GM15510 (cell line): ENCODE results near the gene KCNQ4.

Source experiments
- POLR2A ChIP-seq: IDR thresholded peaks from 3 replicates; pipeline ENCODE4 v1.6.1; 2011; ENCODE audit warnings: borderline replicate concordance; ENCODE audit not compliant: insufficient read length; ENCODE audit errors: extremely low read depth

Gene KCNQ4

GRCh38 chr1:40830419-40830943 is 46.9 kb downstream of the KCNQ4 start:
- no peak for TF ChIP-seq POLR2A

GRCh38 chr1:40831001-40831732 is 47.6 kb downstream of the KCNQ4 start:
- TF ChIP-seq POLR2A = no peak

GRCh38 chr1:40833979-40834378 is 50.4 kb downstream of the KCNQ4 start:
- no peak for TF ChIP-seq POLR2A

- no peak for TF ChIP-seq POLR2A
Measured at GRCh38 chr1:40834968-40835545, 51.5 kb downstream of the KCNQ4 start.

GRCh38 chr1:40836283-40836682 is 52.7 kb downstream of the KCNQ4 start:
- no peak for TF ChIP-seq POLR2A

- no peak for TF ChIP-seq POLR2A
Measured at GRCh38 chr1:40837601-40838000, 54.0 kb downstream of the KCNQ4 start.

GRCh38 chr1:40838045-40838979 is 54.7 kb downstream of the KCNQ4 start:
- TF ChIP-seq POLR2A = no peak

GRCh38 chr1:40838980-40839942 is 55.7 kb downstream of the KCNQ4 start:
- TF ChIP-seq POLR2A = no peak

GRCh38 chr1:40839943-40840335 is 56.4 kb downstream of the KCNQ4 start:
- TF ChIP-seq POLR2A = no peak

- no peak for TF ChIP-seq POLR2A
Measured at GRCh38 chr1:40840526-40841323, 57.1 kb downstream of the KCNQ4 start.

GRCh38 chr1:40841602-40842001 is 58.0 kb downstream of the KCNQ4 start:
- no peak for TF ChIP-seq POLR2A

- no peak for TF ChIP-seq POLR2A
Measured at GRCh38 chr1:40842207-40842606, 58.6 kb downstream of the KCNQ4 start.

GRCh38 chr1:40842691-40843090 is 59.1 kb downstream of the KCNQ4 start:
- TF ChIP-seq POLR2A = no peak
